GM12873 (cell line): ENCODE measurements around the gene NMS.

Experiments used
- CTCF ChIP-seq: IDR thresholded peaks from 2 replicates; pipeline ENCODE4 v1.5.1; 2012; ENCODE audit warnings: low read depth, mild to moderate bottlenecking, moderate library complexity, low read length, control low read depth; ENCODE audit not compliant: insufficient read depth; ENCODE audit errors: missing control alignments

NMS gene

DNA sequence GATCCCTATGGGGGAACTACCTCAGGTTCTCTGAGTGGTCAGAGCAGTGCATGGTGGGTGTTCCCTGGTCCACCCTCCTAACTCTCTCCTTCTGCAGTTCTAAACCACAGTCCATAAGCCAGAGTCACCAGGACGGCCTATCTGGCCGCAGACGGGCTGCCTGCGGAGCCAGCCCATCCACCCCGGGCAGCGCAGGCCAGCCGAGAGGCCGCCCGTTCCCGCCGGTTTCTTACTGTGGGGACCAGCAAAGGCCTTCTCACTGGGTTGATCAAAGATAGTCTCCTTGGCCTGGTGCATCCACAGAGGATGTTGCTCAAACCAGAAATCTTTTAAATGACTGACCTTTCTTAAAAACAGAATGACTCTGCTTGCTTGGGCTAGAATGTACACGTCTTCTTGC, 43.2 kb upstream of the NMS start:
- TF ChIP-seq CTCF = no peak

DNA sequence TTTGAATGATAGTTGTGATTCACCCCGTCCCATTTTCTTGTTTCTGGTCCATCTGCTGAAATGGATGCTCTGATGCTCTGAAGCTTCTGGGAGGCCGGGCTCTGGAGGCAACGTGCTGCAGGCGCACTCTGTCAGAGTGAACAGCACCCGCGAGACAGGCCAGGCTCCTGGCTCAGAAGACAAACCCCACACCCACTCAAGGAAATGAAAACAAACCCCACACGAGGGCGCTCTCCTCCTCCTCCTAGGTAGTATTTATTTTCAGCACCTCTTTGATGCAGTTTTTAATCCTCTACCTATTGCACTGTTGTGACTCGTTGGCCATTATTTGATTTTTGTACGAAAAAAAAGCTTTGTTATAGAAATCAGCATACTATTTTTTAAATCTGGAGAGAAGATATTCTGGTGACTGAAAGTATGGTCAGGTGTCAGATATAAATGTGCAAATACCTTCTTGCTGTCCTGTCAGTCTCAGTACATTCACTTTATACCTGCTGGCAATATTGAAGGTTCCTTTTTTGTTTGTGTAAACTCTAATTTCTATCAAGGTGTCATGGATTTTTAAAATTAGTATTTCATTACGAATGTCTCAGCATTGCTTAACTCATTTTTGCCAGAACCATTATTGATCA, 42.5 kb upstream of the NMS start:
- peak; percentile 53 for TF ChIP-seq CTCF

- no peak for TF ChIP-seq CTCF
These were observed 40.6 kb upstream of the NMS start for GRCh38 chr2:100429726-100430125.

GRCh38 chr2:100437751-100438150, 32.5 kb upstream of the NMS start:
- no peak for TF ChIP-seq CTCF

DNA sequence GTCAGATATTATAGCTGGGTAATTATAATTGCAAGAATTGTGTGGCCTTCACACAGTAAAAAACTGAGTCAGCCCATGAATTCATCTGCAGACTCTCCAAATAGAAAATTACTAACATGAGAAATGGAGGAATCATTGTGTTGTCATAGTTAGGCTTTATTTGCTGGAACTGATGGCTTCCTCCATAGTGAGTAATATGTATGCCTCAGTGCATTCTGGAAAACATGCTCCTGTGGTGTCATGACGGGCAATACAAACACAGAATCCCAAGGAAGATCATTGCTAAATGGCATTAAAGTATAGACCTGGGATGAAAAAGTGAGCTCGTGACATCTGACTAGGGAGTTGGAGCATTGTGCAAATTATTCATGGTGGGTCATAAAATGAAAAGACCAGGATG, 23.6 kb upstream of the NMS start:
- no peak for TF ChIP-seq CTCF

- no peak for TF ChIP-seq CTCF
These were observed 19.2 kb upstream of the NMS start for GRCh38 chr2:100451092-100451491.

DNA sequence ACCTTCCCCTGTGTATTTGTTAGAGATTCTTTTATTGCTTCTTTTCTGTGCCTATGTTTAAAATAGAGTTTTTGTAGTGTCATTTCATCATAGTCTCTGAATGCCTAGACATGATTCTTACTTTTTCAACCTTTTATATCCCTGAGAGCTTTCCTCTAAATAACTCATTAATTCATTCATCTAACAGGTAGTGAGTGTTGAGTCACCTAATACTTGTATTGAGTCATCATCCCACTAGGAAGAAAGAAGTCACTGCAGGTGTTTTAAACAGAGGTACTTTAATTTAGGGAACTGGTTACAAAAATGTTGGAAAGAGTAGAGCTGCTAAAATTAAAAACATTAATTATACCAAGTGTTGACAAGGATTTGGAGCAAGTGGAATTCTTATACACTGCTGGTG, 18.5 kb upstream of the NMS start:
- TF ChIP-seq CTCF = no peak

GRCh38 chr2:100453853-100454252, 16.4 kb upstream of the NMS start:
- TF ChIP-seq CTCF = no peak
